HG03565 (cell line): Measurements from ENCODE around the gene RNF213.

Source experiments
- ATAC-seq: cut with Tn5 transposase; IDR thresholded peaks from one replicate; pipeline ENCODE4 v1.9.1; 2021; ENCODE audit warnings: mild to moderate bottlenecking, moderate library complexity; ENCODE audit not compliant: unreplicated experiment

The RNF213 gene

DNA sequence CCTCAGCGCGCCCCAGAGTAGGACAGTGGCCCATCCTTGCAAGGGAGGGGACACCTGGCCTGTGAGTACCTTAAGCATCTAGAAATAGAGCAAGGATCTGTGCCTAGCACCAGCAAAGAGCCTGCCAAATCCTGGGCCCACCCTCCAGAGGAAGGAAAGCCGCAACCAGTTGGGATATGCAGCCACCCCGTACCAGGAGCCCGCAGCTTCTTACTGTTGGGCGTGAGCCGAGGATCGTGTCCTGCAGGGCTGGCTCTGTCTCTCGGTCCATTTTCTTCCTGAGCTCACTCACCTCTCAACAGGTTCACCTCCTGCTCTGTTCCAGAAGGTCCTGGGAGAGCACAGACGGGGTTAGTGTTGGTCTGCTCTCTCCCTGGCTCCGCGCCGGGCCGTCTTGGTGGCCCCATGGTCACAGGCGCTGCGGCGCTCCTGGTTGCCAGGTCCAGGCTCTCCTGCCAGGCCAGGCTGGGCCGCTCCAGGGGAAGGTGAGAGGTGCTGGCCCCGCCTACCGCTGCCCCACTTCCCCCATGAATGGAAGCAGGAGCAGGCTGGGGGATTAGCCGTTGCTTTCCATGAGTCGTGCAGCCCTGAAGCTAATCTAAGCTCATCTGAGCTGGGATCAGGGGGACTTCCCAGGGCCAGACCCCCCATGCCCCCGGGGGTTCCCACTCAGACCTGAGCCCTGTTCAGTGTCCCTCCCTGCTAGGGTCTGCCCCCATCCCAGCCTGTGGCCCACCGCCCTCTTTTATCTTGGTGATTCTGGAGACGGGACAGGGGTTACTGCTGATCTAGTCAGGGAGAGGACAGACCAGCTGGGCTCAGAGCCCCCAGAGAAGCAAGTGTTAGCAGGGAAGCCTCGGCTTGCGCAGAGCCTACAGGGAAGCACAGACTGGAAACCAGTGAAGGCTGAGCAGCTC lies 167.0 kb downstream of the RNF213 start:
- no peak for ATAC-seq

GRCh38 chr17:80428363-80428762 lies 167.7 kb downstream of the RNF213 start:
- no peak for ATAC-seq

DNA sequence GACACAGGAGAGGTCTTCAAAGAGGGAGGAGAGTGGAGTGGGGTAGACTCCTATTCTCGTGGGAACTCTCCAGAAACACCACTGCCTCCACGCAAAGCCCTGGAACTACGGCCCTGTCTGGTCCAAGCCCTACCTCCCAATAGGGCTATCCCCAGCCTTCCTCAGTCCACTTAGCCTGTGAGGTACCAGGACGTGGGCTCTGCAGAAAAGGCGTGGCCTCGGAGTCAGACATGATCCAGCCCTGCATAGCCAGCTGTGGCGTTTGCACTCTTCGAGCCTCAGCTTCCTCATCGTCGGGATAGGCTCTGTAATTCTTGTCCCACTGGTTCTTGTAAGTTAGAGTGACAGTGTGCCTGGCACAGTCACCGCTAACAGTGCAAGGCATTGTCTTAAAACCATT lies 168.1 kb downstream of the RNF213 start:
- ATAC-seq = no peak

DNA sequence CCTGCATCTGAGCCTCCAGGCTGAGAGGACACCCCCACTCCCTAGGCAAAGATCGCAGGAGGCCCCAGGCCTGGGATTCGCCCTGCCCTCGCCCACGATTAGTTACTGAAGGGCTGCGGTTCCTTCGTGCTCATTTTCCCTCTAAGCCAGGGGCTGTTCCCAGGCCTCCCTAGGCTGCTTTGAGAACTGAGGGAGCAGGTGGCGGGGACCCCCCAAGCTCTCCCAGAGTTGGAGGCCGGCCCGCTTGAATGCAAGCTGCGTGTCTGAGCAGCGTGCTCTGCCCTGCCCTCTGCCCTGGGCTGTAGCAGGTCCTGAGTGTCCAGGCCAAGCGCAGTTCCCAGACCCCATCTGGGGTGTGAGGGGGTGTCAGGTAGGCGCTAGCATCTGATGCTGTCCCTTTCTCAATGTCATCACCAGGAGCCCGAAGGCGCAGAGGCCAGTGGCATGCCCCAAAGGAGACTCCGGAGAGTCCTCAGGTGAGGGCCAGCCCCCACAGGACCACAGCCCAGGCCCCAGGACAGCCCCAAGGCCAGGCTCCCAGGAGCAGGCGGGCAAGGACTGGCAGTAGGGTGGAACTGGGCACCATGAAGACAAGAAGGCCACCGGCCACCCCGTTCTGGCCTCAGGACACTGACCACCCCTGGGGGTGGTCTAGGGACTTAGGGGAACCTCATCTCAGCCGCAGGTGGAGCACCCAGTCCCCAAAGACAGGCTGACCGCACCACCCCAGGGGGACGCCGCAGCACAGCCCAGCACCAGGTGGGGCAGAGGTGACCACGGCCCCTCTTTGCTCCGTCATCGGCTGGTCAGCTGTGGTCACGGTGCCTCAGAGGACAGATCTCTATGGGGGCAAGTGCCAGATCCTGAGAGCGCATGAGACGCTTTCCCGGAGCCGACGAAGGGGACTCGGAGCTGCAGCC lies 169.0 kb downstream of the RNF213 start:
- no peak for ATAC-seq

GRCh38 chr17:80430446-80431245 lies 170.0 kb downstream of the RNF213 start:
- ATAC-seq = no peak

- no peak for ATAC-seq
Observed at GRCh38 chr17:80431246-80432195, 170.9 kb downstream of the RNF213 start.

- no peak for ATAC-seq
Observed at GRCh38 chr17:80432350-80432955, 171.8 kb downstream of the RNF213 start.

DNA sequence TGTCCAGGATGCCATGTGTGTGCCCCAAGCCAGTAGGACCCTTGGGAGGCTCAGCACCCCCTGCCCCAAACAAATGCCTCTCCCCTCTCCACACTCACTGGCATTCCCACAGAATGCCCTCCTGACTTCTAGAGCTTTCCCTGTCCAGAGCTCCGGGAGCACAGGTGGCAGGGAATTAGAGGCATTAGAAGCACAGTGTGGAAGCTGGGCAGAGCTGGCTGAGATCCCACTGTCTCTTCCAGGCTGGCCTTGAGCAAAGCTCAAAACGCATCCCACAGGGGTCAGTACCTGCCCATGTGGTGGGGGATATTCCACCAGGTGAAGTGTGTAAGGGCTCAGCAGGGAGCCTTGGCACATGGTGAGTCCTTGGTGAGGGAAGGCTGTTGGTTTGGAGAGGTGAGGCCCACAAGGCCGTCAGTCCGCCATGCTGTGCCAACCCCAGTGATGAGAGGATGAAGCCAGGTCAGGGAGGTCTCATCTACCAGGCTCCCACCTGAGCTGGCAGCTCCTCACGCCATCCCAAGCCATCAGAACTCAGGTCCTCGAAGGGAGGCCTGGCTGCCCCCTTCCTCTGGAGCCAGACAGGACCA lies 172.4 kb downstream of the RNF213 start:
- no peak for ATAC-seq

DNA sequence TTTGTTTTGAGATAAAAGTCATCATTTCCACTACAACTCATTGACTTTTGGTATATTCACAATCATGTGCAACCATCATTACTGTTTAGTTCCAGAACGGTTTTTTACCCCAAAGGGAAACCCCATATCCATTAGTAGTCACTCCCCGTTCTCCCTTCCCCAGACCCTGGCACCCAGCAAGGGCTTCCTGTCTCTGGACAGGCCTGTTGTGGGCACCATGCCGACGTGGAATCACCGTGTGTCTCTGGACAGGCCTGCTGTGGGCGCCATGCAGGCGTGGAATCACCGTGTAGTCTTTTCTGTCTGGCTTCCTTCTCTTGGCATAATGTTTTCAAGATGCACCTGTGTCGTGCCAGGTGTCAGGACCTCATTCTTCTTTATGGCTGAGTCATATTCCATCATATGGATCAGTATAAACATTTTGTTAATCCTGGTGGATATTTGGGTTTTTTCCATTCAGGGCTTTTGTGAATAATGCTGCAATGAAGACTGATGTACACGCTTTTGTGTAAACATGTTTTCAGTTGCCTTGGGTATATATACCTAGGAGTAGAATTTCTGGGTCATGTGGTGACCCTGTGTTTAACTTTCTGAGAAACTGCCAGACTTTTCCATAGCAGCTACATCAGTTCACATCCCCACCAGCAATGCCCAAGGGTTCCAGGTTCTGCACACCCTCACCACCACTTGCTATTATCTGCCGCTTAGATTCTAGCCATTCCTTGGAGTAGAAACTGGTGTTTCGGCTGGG lies 173.4 kb downstream of the RNF213 start:
- no peak for ATAC-seq

DNA sequence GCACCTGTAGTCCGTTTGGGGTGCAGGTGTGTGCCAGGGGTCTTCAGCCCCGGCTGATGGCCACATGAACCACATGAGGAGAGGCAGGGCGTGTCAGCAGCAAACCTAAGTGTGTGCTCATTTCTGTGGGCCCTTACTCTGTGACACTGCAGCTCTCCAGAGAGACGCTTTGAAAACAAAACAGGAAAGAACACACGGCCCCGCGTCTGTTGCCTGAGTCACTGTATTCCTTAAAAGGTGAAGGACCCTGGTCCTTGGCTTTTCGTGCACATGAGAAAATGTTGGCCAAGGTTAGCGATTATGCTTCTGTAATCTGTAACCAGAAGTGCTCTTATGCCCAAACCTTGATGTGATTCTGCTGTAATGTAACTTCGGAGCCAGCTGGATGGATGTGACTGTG lies 176.9 kb downstream of the RNF213 start:
- ATAC-seq = no peak

- no peak for ATAC-seq
Observed at GRCh38 chr17:80438806-80439205, 178.2 kb downstream of the RNF213 start.

GRCh38 chr17:80439499-80439898 lies 178.8 kb downstream of the RNF213 start:
- ATAC-seq = no peak

- no peak for ATAC-seq
Observed at GRCh38 chr17:80441133-80441578, 180.5 kb downstream of the RNF213 start.

DNA sequence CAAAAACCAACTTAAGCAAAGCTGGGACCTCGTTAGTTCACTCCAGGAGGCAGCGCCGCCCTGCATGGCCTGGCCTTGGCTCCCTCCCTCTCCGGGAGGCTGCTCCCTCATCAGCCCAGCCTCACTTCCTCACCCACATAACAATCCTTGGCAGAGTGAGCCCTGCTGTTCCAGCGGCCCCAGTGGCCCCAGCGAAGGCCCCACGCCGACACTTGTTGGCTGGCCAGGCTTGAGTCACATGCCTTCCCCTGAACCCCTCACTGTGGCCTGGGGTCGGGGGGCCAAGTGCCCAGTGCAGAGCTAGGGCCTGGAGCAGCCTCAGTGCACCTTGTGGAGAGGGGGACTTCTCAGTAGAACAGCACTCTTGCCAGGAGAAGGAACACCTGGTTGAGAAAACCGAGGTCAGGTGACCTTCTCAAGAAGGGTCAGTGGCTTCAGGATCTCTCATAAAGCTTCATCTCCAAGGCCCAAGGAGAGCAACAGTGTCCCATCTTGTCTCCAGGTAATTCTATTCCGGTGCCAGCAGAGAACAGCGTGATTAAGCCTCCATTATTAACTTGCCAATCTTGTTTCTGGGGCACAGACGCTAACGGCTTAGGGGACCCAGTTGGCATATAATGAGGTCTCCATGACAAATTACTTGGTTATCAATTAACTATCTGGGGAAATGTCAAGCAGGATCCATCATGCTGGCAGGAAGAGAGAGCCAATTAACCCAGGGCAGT lies 181.1 kb downstream of the RNF213 start:
- no peak for ATAC-seq

- no peak for ATAC-seq
Observed at GRCh38 chr17:80442323-80442659, 181.6 kb downstream of the RNF213 start.

DNA sequence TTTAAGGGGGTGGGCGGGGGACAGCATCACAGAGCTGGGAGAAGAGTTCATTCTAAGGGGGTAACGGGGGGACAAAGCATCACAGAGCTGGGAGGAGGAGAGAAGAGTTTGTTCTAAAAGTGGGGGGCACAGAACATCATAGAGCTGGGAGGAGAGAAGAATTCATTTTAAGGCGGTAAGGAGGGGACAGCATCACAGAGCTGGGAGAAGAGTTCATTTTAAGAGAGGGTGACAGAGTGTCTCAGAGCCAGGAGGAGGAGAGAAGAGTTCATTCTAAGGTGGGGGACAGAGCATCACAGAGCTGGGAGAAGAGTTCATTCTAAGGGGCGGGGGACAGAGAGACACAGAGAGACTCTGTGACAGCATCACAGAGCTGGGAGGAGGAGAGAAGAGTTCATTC lies 182.1 kb downstream of the RNF213 start:
- ATAC-seq = no peak

- ATAC-seq = no peak
Observed at GRCh38 chr17:80443498-80443897, 182.8 kb downstream of the RNF213 start.
